NB4 (cell line): Measurements from ENCODE around the gene LEP.

Experiments used
- DNase-seq: peaks from one replicate; pipeline ENCODE4 v3.0.0; 2010; ENCODE audit warnings: low read depth
- H3K4me3 ChIP-seq: one replicate; pipeline ENCODE4 v1.5.1; 2011; ENCODE audit warnings: mild to moderate bottlenecking, low read depth, low read length, moderate library complexity
- CTCF ChIP-seq: IDR thresholded peaks from one replicate; pipeline ENCODE4 v1.5.1; 2012; ENCODE audit warnings: low read depth, low read length
- MAX ChIP-seq: IDR thresholded peaks from 2 replicates; pipeline ENCODE4 v1.6.1; 2011; ENCODE audit warnings: low read depth, low read length
- MYC ChIP-seq: IDR thresholded peaks from 2 replicates; pipeline ENCODE4 v1.6.1; 2011; ENCODE audit warnings: low read depth, low read length
- POLR2A ChIP-seq: IDR thresholded peaks from 2 replicates; pipeline ENCODE4 v1.6.1; 2011; ENCODE audit warnings: mild to moderate bottlenecking; ENCODE audit not compliant: insufficient read length; ENCODE audit errors: extremely low read depth

Gene LEP

GRCh38 chr7:128271942-128272481 lies 30.9 kb downstream of the LEP start:
- no peak for DNase-seq
- no peak for TF ChIP-seq MAX
- TF ChIP-seq CTCF = no peak
- no peak for TF ChIP-seq MYC
- TF ChIP-seq POLR2A = no peak
- H3K4me3 ChIP-seq = no peak overlapping the region

DNA sequence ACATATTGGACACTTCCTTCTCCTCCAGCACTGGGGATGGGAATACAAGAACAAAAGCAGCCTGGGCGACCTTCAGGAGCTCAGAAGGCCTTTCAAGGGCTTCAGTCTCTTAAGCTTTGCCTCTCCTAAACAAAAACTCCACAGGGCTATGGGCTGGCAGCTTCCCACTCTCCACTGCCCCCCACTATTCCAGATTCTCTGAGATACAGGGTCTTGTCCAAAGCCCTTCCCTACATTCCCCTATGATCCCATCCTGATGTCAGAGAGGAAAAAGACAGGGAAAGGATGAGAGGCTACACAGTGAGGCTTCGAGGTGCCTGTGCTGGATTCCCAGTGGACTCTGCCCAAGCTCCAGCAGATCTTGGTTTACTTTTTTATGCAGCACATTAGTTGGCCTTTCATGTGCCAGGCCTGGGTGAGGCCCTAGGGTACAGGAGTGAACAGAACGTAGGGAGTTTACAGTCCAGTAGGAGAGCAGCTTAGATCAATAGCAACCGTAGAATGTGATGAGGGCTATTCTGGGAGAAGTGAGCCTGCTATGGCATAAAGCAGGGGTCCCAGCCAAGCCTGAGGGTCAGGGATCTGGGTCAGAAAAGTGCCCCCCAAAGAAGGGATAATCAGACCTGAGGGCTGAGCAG lies 33.3 kb downstream of the LEP start:
- no peak for DNase-seq
- TF ChIP-seq POLR2A (no peak), MYC (no peak), CTCF (no peak), MAX (no peak)
- no peak overlapping the region for H3K4me3 ChIP-seq

DNA sequence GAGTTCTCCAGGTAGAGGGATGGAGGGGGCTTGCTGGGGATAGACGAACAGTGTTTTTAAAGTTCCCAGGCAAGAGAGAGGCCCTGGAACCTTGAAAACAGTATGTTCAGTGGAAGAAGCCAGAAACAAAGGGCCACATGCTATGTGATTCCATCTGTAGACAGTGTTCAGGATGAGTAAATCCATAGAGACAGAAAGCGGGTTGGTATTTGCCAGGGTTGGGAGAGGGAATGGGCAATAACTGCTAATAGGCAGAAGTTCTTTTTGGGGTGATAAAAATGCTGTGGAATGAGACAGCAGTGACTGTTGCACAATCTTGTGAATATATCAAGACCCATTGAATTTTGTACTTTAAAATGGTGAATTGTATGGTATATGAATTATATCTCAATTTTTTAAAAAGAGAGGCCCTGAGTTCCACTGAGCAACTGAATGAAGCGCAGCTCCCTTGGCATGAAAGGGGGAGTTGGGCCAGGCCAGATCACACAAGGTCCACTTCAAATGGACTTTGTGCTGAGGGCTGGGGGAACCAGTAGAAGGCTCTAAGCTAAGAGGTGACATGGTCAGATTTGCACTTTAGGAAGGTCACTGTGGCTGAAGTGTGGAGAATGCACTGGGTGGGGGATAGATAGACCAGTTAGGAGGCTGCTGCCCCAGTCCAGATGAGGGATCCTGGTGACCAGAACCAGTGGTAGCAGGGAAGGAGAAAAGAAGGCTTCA lies 34.0 kb downstream of the LEP start:
- TF ChIP-seq MAX (no peak), CTCF (no peak), MYC (no peak), POLR2A (no peak)
- H3K4me3 ChIP-seq = no peak overlapping the region
- DNase-seq = no peak

GRCh38 chr7:128275681-128276080 lies 34.6 kb downstream of the LEP start:
- no peak for DNase-seq
- no peak overlapping the region for H3K4me3 ChIP-seq
- TF ChIP-seq POLR2A (no peak), MYC (no peak), MAX (no peak), CTCF (no peak)

- TF ChIP-seq CTCF (no peak), MYC (no peak), POLR2A (no peak), MAX (no peak)
- no peak for DNase-seq
- H3K4me3 ChIP-seq = no peak overlapping the region
Observed at GRCh38 chr7:128278366-128278765, 37.3 kb downstream of the LEP start.
